Thymus (tissue), 11 donors: ENCODE data around the gene PPP1R2C. TPM values are rescaled to one million over a fixed set of nuclear protein-coding genes. Genes with fewer than 3 reads are reported as not detected.

Source experiments
- DNase-seq, 9 donors: peaks; one replicate each; pipeline ENCODE4 v3.0.0-alpha.2; 2013; ENCODE audit warnings: low spot score in 9 of 9, low read depth in 6 of 9, missing footprints in 1 of 9
- H3K27ac ChIP-seq, 2 donors: one replicate each; pipeline ENCODE4 v1.5.1; 2013; ENCODE audit warnings: control low read depth in 1 of 2, low read depth in 1 of 2, low read length in 1 of 2, mild to moderate bottlenecking in 1 of 2, moderate library complexity in 1 of 2
- H3K27me3 ChIP-seq, 2 donors: one replicate each; pipeline ENCODE4 v1.5.1; 2013; ENCODE audit warnings: low read length in 1 of 2; ENCODE audit not compliant: control insufficient read depth in 2 of 2, insufficient read depth in 1 of 2
- H3K36me3 ChIP-seq, 2 donors: one replicate each; pipeline ENCODE4 v1.5.1; 2013; ENCODE audit warnings: low read length in 1 of 2, mild to moderate bottlenecking in 1 of 2, moderate library complexity in 1 of 2; ENCODE audit not compliant: control insufficient read depth in 2 of 2, insufficient read depth in 2 of 2
- H3K4me1 ChIP-seq, 2 donors: one replicate each; pipeline ENCODE4 v1.5.1; 2013; ENCODE audit warnings: low read length in 2 of 2; ENCODE audit not compliant: control insufficient read depth in 2 of 2, insufficient read depth in 2 of 2
- H3K4me3 ChIP-seq, 2 donors: one replicate each; pipeline ENCODE4 v1.5.1; 2013; ENCODE audit warnings: low read length in 2 of 2, control low read depth in 1 of 2, mild to moderate bottlenecking in 1 of 2
- H3K9me3 ChIP-seq, 2 donors: one replicate each; pipeline ENCODE4 v1.5.1; 2013; ENCODE audit warnings: low read length in 1 of 2, mild to moderate bottlenecking in 1 of 2; ENCODE audit not compliant: control insufficient read depth in 2 of 2, insufficient read depth in 1 of 2
- WGBS: extraction: QIAGEN DNeasy Blood & Tissue Kit; methylation state at CpG from one replicate; pipeline ENCODE4 v1.1.7; 2013; 5-methylcytosine and 5-hydroxymethylcytosine counted together
- polyA plus RNA-seq: library from polyadenylated mRNA; stranded (reverse); fragments of 200-250 nt; gene quantifications from one replicate; pipeline ENCODE4 v1.2.3, GENCODE V29; 2013
- total RNA-seq: library from RNA; stranded (reverse); fragments of 120-200 nt; gene quantifications from one replicate; pipeline ENCODE4 v1.2.4, GENCODE V29; 2013
- donor health status: healthy.

The PPP1R2C gene
- total and polyA plus RNA-seq, 2 donors: not detected

GRCh38 chrX:42803320-42803719 is 25.4 kb upstream of the PPP1R2C start:
- H3K9me3 ChIP-seq: no peaks in the 10 kb centered on the region
- H3K4me1 ChIP-seq: no peaks in the 10 kb centered on the region
- no peaks in the 10 kb centered on the region for H3K27me3 ChIP-seq
- no peak overlapping the region for H3K4me3 ChIP-seq
- H3K27ac ChIP-seq: no peak overlapping the region
- 99% methylated on average over 2 of the region's 2 CpGs for WGBS
- H3K36me3 ChIP-seq: no peaks in the 10 kb centered on the region
- no peak for DNase-seq

GRCh38 chrX:42797651-42798269 is 19.8 kb upstream of the PPP1R2C start:
- H3K4me1 ChIP-seq: no peaks in the 10 kb centered on the region
- no peak for DNase-seq
- no peak overlapping the region for H3K4me3 ChIP-seq
- H3K9me3 ChIP-seq: no peaks in the 10 kb centered on the region
- WGBS: 93% methylated on average over 9 of the region's 9 CpGs
- H3K36me3 ChIP-seq: no peaks in the 10 kb centered on the region
- no peak overlapping the region for H3K27ac ChIP-seq
- H3K27me3 ChIP-seq: no peaks in the 10 kb centered on the region

GRCh38 chrX:42783451-42783850 is 5.5 kb upstream of the PPP1R2C start:
- Histone ChIP-seq H3K27me3 (no peaks in the 10 kb centered on the region), H3K9me3 (peaks cover 0 to 1% of the 10 kb centered on the region in 2 donors), H3K36me3 (no peaks in the 10 kb centered on the region), H3K4me3 (no peak overlapping the region), H3K4me1 (peaks cover 0 to 14% of the 10 kb centered on the region in 2 donors), H3K27ac (no peak overlapping the region)
- DNase-seq: no peak

GRCh38 chrX:42776195-42776594 is 1.8 kb downstream of the PPP1R2C start:
- Histone ChIP-seq H3K36me3 (no peaks in the 10 kb centered on the region), H3K27ac (peak overlapping the region in 1 of 2 donors; percentile 83), H3K4me3 (no peak overlapping the region), H3K4me1 (peaks cover 0 to 42% of the 10 kb centered on the region in 2 donors), H3K9me3 (peaks cover 2 to 10% of the 10 kb centered on the region in 2 donors), H3K27me3 (peaks cover 0 to 5% of the 10 kb centered on the region in 2 donors)
- WGBS: 9% methylated on average over 3 of the region's 3 CpGs
- DNase-seq: peak; percentile 15 to 82 (median 53)

- H3K4me1 ChIP-seq: peaks cover 0 to 30% of the 10 kb centered on the region in 2 donors
- H3K27ac ChIP-seq: no peak overlapping the region
- WGBS: 86% methylated on average over 2 of the region's 2 CpGs
Observed at GRCh38 chrX:42772874-42773273, 5.1 kb downstream of the PPP1R2C start.

GRCh38 chrX:42771506-42772335 is 6.2 kb downstream of the PPP1R2C start:
- Histone ChIP-seq H3K27me3 (no peaks in the 10 kb centered on the region), H3K27ac (no peak overlapping the region), H3K36me3 (no peaks in the 10 kb centered on the region), H3K4me1 (peaks cover 0 to 30% of the 10 kb centered on the region in 2 donors), H3K4me3 (no peak overlapping the region), H3K9me3 (no peaks in the 10 kb centered on the region)
- DNase-seq: no peak
- WGBS: 100% methylated on average over 2 of the region's 2 CpGs

More at GRCh38 chrX:42772874-42773273, 5.1 kb downstream of the PPP1R2C start:
- H3K27me3 ChIP-seq: peaks cover 0 to under 1% of the 10 kb centered on the region in 2 donors
- H3K9me3 ChIP-seq: peaks cover 0 to 3% of the 10 kb centered on the region in 2 donors
- no peak overlapping the region for H3K4me3 ChIP-seq
- DNase-seq: no peak
- no peaks in the 10 kb centered on the region for H3K36me3 ChIP-seq

- Histone ChIP-seq H3K27ac (no peak overlapping the region), H3K27me3 (no peaks in the 10 kb centered on the region), H3K36me3 (no peaks in the 10 kb centered on the region), H3K4me3 (no peak overlapping the region), H3K9me3 (no peaks in the 10 kb centered on the region), H3K4me1 (peaks cover 0 to 20% of the 10 kb centered on the region in 2 donors)
- WGBS: 95% methylated on average over 3 of the region's 3 CpGs
- no peak for DNase-seq
Observed at GRCh38 chrX:42770566-42770965, 7.4 kb downstream of the PPP1R2C start.

GRCh38 chrX:42759881-42760280 is 18.1 kb downstream of the PPP1R2C start:
- no peak for DNase-seq
- H3K36me3 ChIP-seq: no peaks in the 10 kb centered on the region
- no peaks in the 10 kb centered on the region for H3K27me3 ChIP-seq
- 97% methylated on average over 1 of the region's 1 CpG for WGBS
- H3K4me1 ChIP-seq: peaks cover 0 to 4% of the 10 kb centered on the region in 2 donors
- no peaks in the 10 kb centered on the region for H3K9me3 ChIP-seq
- H3K4me3 ChIP-seq: no peak overlapping the region
- H3K27ac ChIP-seq: no peak overlapping the region

GRCh38 chrX:42755815-42756214 is 22.1 kb downstream of the PPP1R2C start:
- Histone ChIP-seq H3K36me3 (no peaks in the 10 kb centered on the region), H3K9me3 (no peaks in the 10 kb centered on the region), H3K27ac (no peak overlapping the region), H3K4me1 (peaks cover 0 to 4% of the 10 kb centered on the region in 2 donors), H3K4me3 (no peak overlapping the region), H3K27me3 (no peaks in the 10 kb centered on the region)
- DNase-seq: no peak
- WGBS: 83% methylated on average over 6 of the region's 6 CpGs
